GM21360 (cell line): Measurements from ENCODE around the gene DTNB.

Experiments
- ATAC-seq: cut with Tn5 transposase; IDR thresholded peaks from one replicate; pipeline ENCODE4 v1.9.1; 2021; ENCODE audit warnings: mild to moderate bottlenecking, moderate library complexity; ENCODE audit not compliant: unreplicated experiment

Gene DTNB

GRCh38 chr2:25332571-25332970, 340.8 kb downstream of the DTNB start:
- no peak for ATAC-seq

DNA sequence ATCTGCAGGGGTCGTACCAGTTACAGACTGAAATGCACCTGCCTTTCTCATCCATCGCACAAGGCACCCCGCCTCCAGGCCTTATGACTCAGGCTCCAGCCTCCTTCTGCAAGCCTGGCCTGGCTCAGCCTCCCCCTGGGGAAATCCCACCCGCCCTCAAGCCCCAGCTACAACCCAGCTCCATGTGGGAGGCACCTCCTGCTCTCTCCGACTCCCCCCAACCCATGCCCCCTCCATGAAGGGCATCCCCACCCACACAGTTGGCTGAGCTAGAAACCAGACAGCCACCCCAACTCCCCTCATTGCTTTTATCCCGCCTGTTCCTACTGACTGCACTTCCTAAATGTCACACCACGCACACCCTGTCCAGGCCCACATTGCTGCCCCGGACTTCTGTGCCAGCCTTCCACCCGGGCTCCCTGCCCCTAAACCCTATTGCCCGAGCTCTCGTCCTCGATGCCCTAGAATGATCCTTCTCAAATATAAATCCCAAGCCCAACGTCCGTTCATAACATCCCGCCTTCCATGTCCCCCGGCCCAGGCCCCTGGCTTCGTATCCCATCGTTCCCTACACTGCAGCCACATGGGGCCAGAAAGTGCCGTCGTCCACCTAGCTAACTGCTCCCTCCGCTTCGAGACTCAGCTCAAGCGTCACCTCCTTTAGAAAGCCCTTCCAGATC, 341.6 kb downstream of the DTNB start:
- no peak for ATAC-seq

DNA sequence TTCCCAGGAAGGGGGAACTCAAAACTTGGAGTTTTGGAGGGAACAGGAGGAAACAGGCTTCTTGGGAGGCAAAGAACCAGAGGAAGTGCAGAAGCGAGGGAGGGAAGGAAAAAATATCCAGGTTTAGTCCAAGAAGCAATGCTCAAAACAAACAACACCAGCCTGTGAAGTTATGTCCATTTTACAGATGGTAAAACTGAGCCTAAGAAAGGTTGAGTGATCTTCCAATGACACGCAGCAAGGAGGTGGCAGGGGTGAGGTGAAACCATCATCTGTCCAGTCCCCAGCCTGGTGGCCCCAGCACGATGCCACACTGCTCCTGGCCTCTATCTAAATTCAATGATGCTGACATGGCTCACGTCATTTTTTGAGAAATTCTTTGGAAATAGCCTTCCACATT, 342.4 kb downstream of the DTNB start:
- no peak for ATAC-seq

GRCh38 chr2:25330273-25330672, 343.1 kb downstream of the DTNB start:
- no peak for ATAC-seq

- ATAC-seq = no peak
These were observed 345.0 kb downstream of the DTNB start for GRCh38 chr2:25328152-25329085.
